HG03064 (cell line): ENCODE results near the gene KAZALD1.

Experiments used
- ATAC-seq: cut with Tn5 transposase; IDR thresholded peaks from one replicate; pipeline ENCODE4 v1.9.1; 2021; ENCODE audit warnings: low read depth; ENCODE audit not compliant: unreplicated experiment

Gene KAZALD1

DNA sequence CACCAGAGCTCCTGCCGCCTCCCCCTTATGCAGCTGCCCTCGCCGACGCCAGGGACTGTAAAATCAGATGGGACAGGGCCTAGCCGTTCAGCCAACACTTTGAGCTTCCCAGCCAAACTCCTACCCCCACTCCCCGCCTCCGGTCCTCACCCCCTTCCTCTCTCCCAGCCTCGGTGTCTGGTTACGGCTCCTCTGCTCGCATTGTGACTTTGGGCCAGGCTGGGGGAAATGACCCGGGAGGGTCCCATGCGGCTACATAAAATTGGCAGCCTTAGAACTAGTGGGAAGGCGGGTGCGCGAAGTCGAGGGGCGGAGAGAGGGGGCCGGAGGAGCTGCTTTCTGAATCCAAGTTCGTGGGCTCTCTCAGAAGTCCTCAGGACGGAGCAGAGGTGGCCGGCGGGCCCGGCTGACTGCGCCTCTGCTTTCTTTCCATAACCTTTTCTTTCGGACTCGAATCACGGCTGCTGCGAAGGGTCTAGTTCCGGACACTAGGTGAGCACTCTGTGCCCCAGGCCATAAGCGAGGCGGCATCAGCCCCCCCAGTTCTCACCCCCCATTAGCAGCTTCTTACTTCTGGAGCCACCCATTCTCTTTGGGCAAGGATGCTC lies at the start of gene KAZALD1:
KAZALD1 (plus strand) TSS at position 366 of the 608 bp plus-strand sequence. CDS start 604 bp downstream, outside the sequence.
- ATAC-seq: no peak

GRCh38 chr10:101012525-101013364 lies 49.0 kb upstream of the KAZALD1 start:
- ATAC-seq: peak; percentile 85

DNA sequence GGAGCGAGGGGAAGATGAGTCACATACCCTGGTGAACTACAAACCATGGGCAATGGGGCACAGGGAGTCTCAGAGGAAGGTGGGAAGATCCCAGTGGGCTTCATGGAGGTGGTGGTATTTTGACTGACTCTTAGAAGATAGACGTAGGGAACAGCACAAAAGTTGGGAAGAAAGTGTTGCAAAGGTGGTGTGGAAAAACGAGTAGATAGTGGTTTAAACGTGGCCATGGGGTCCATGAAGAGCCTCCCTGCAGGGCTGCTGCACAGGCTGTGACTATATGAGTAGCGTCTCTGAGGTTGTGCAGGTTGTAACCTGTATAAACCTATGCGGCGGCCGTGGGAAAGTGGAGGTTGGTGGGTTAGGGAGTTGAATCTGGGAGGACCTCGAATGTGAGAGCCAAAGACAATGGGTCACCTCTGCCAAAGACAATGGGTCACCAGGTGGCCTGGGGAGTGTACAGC lies 48.4 kb upstream of the KAZALD1 start:
- ATAC-seq: no peak

DNA sequence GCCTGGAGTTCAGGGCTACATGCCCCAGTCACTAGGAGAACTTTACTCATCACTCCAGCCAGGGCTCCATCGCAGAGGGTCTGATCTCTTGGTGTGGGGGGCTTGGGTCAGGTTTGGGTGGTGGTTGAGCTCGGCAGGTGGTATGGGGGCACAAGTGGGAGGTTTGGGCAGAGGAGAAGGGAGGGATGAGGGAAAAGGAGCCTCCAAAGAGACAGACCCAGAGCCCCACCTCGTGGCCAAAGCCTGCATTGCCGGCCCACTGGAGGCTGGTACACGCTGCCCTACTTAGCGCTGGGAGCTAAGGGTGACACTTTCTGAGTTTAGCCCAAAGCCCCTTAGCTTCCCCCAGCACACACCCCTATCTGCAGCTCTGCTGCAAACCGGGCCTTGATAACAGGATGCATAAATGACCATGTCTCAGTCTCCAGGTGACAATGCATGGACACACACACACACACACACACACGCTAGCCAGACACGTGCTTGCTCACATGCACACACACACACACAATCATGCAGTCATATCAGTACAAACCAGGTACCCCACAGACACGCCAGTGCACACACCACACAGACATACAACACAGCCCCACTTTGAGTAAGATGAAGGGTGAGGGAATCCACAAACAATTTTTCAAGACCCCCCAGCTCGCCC lies 47.4 kb upstream of the KAZALD1 start:
- ATAC-seq: no peak

DNA sequence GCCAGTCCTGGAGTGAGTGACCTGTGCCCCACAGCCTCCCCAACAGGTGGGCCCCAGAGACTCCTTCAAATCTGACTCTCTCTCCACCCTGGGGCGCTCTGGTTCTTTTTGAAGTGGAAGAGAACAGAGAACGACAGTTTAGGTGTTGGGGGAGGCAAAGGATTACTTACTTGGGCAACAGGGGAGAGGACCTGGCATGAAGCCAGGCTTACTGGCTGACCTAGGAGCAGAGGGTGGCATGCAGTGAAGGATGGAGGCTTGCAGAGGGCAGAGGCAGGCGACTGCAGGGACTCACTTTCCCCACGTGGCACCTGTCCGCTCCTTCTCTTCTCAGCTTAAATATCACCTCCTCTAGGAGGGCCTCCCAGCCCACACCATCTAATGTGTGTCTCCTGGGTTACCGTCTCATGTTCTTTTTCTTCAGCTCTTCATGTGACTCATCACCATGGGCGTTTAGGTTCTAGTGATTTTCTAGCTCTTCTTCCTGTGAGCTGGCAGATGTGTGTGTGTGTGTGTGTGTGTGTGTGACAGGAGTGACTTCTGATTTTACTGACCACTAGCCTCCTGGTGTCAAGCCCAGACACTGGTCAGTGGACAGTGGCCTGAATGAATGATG lies 46.7 kb upstream of the KAZALD1 start:
- ATAC-seq: no peak

DNA sequence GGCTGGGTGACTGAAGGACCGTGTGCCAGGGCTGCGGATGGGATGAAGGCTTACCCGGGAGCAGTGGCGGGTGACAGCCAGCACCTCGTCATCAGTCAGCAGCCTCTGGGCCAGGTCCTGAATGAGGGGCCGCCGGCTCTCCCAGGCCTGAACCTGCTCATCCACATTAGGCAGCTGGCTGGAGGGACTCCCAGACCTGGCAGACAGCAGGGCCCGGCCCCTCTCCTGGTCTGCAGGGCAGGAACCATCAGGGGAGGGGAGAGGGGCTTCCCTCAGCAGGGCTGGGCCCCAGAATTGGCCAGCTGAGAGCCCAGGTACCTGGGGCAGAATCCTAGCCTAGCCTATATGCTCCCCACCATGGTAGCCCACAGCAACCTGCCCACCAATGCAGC lies 46.2 kb upstream of the KAZALD1 start:
- ATAC-seq: no peak

DNA sequence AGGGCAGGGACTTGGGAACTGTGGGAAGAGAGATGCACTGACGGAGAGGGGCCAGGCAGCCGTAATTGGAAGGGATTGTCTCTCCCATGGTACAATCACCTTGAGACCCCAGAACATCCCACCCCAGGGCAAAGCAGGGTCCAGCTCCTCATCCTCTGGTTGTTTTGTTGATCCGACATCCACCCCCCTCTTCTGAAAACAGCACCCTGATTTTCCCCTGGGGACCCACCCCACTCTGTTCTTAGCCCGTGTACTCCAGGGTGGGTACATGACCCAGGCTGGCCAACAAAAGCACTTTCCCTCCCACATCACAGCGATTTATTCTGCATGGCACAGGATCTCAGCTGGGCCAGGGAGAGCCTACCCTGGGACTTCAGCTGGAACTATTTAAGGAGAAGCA lies 45.0 kb upstream of the KAZALD1 start:
- ATAC-seq: no peak

DNA sequence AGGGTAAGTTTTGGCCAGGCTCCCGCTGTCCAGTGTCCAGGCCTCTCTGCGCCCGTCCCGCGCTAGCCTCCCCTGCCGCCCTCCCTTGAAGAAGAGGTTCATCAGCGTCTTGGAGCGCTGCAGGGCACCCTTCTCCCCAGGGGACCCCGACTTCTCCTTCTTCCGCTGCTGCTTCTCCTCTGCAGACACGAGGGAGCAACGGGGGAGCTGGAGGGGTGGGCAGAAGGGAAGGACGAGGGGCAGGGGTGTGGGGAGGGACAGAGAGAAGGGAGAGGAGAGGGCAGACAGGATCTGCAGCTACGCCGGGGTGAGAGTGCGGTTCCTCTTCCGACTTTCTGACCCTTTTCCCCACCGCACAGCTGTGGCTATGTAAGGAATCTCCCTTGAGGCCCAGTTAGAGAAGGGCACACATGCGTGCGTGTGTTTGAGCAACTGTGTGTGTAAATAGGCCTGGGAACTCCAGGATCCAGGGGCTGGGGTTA lies 43.6 kb upstream of the KAZALD1 start:
- ATAC-seq: no peak

DNA sequence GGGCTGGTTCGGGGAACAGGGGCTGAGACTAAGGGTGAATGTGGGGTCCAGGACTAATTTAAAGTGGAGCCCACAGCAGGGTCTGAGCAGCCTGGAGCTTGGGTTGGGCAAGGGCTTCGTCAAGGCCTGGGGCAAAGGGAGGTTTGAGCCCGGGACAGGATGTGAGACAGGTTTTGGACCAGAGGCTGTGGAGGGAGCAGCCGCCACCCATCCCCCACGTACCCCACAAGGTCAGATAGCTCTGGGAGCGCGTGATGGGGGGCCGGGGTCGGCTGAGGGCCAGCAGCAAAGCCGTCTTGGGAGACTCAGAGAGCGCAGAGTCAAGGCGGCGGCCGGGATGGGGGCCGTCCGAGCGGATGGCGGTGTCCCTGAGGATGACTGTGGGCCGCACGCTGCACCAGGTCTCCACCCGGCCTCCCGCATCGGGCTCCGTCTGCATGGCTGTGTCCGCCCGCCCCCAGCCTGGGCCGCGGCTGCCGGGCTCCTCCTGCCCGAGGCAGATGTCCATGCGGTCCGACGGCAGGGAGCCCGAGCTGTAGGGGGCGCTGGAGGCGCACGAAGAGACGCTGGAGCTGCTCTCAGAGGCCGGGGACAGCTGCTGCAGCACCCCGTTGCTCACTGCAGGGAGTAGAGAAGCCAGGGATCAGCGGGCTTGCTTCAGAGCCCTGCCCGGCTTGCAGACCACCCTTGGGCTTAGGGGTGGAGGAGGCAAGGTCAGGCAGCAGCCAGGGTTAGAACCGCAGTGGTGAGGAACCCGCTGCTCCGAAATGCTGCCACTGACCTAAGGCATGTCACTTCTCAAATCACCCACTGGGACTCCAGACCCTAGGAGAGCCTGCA lies 43.0 kb upstream of the KAZALD1 start:
- no peak for ATAC-seq

GRCh38 chr10:101019440-101019703 lies 42.4 kb upstream of the KAZALD1 start:
- ATAC-seq: no peak

- ATAC-seq: no peak
These were observed 41.2 kb upstream of the KAZALD1 start for GRCh38 chr10:101020427-101021075.

- no peak for ATAC-seq
These were observed 40.5 kb upstream of the KAZALD1 start for GRCh38 chr10:101021239-101021638.

DNA sequence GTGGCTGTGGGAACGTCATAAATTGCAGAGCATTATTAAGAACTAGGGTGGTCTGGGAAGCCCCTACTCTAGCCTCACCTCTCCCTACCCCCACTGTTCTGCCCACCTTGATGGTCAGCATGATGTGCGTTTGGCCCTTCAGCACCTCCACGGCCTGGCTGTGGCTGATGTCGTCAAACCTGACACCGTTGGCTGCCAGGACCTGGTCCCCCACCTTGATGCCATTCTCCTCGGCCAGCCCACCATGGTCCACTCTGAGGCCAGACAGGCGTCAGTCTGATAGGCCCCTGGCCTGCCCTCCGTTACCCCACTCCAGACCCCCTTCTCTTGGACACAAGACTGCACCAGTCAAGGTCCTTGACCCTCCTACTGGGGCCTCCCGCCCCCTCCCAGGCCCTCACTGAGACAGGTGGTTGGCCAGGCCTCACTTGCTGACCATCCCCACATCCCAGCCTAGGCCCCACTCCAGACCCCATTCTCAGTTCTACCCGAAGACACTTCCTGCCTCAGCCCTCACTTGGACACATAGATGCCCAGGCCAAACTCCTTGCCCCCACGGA lies 40.0 kb upstream of the KAZALD1 start:
- ATAC-seq: no peak

DNA sequence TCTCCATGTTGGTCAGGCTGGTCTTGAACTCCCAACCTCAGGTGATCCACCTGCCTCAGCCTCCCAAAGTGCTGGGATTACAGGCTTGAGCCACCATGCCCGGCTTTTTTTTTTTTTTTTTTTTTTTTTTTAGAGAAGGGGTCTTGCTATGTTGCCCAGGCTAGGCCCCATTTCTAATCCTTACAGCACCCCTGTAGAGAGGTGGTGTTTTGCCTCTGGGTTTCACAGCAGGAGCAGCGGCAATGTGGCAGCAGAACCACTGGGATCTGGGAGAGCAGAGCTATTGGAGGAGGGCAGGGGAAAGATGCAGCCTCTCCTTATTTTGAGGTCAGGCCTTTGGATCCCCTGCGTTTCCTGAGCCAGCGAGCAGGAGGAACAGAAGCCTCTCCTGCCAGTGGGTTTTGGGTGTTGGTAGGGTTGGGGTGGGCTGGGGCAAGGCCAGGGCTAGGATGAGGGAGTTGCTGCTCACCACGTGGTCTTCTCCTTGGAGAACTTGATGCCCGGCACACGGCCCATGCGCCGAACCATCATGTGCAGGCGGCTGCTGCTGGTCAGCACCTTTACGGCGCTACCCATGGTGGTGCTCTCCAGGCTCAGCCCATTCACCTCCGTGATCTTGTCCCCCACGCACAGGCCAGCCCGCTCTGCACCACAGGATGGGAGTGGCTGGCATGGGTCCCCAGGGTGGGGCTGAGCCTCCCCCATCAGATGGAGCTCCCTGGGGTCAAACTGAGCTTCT lies 38.7 kb upstream of the KAZALD1 start:
- no peak for ATAC-seq

DNA sequence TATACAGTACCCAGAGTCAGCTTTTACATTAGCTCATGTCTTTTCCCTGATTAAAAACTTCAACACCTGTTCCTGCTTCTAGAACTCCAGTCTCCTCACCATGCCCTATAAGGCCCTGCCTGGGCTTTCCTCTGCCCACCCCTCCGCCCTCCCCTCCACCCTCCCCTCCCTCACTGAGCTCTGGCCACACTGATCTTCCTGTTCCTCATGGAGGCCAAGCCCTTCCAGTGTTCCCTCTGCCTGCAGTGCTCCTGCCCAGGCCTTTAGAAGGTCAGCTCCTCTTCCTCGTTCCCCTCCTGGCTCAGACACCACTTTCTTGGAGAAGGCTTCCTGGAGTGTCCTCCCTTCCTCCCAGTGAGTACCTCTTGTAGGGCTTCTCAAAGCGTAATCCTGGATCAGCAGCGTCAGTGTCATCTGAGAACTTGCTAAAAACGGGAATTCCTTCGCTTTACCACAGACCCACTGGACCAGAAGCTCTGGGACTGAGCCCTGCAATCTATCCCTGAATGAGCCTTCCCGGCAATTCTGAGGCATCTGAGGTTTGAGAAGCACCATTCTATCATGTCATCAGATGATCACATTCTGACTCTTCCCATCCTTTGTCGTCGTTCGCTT lies 34.6 kb upstream of the KAZALD1 start:
- ATAC-seq: no peak

GRCh38 chr10:101028446-101029337 lies 33.1 kb upstream of the KAZALD1 start:
- ATAC-seq: no peak

DNA sequence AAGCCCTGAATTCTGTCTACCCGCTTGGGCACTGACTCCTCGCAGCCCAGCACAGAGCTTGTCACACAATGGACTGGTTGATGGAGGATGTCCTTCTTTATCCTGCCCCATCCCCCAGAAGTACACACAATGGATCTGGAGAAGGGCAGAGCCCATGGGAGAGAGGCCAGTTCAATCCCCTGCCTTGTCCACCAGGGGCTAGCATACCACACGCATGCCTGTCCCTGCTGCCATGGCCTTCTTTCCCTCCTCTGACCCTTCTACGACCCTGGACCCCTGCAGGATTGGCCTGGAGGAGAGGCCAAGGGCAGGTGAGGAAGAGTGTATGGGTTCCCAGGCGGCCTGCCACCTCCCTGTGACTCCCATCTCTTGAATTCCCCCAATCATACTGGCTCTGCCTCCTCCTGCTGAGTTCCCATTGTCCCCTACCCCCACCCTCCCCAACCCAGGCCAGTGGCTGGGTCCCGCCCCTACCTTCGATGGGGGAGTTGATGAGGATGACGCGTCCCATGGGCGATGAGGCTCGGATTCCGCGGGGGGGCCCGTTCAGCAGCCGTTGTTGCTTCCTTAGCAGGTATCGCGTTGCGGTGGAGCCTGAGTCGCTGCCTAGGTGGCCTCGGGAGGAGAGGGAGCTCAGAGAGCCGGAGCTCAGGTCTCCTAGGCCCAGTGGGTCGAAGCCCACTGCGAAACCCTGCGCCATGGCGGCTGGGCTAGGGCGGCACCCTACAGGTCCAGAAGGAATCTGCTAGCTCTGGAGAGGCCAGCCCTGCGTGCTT lies 32.1 kb upstream of the KAZALD1 start:
- ATAC-seq: no peak
